K562 (cell line): ENCODE measurements around the gene EMD. TPM values are rescaled to one million over a fixed set of nuclear protein-coding genes. Genes with fewer than 3 reads are reported as not detected.

ENCODE experiments used
- ATAC-seq: fragments of 200-7000 bp; cut with Tn5 transposase; 3 replicates; pipeline ENCODE4 v1.9.1; 2020; ENCODE audit warnings: moderate library complexity
- BruUV-seq: library from RNA; stranded (reverse); fragments of 400-500 nt; replicated peaks from 2 replicates; lab custom pipeline; 2021; lab: Mats Ljungman, UMichigan
- CTCF ChIA-PET: fragments of 300-600 bp; formaldehyde crosslinking; extraction: SDS; loops from one replicate; lab custom pipeline; 2021; ENCODE audit warnings: low intra/inter-chr PET ratio; lab: Yijun Ruan, JAX
- POLR2A ChIA-PET: fragments of 300-600, 350-650 bp; sonication (Branson Sonifier 250); formaldehyde crosslinking; extraction: SDS; loops from one replicate; lab custom pipeline; 2021; ENCODE audit warnings: antibody characterized with exemption, inconsistent platforms; lab: Yijun Ruan, JAX
- DNase-seq, 4 experiments: peaks; one replicate each; pipeline versions ENCODE4 v3.0.0 to v3.0.0-alpha.2; 2011 to 2018; ENCODE audit warnings: low spot score in 3 of 4, mixed read lengths in 3 of 4; ENCODE audit errors: extremely low read depth in 1 of 4
- FAIRE-seq: peaks from 2 replicates; lab custom pipeline; 2011; peaks lifted over from hg19 to GRCh38; lab: Jason Lieb, UNC
- H2AFZ ChIP-seq: 2 replicates; pipeline ENCODE4 v1.6.0; 2011; ENCODE audit warnings: low read depth, low read length, control low read depth, inconsistent platforms
- H3K27ac ChIP-seq: fragments of 200-600 bp; 3 replicates; pipeline ENCODE4 v1.8.0; 2011; ENCODE audit warnings: low read depth, mild to moderate bottlenecking, control low read depth, inconsistent platforms, low read length, moderate library complexity, mixed read lengths; ENCODE audit errors: extremely low read depth
- H3K27me3 ChIP-seq, 2 experiments: fragments of 300-600 bp in 1 of 2; 2 replicates in 1 of 2; 3 replicates in 1 of 2; pipeline versions ENCODE4 v1.6.0 to v1.8.0; 2011; ENCODE audit warnings: inconsistent platforms in 2 of 2, low read length in 2 of 2, mild to moderate bottlenecking in 1 of 2, mixed read lengths in 1 of 2, moderate library complexity in 1 of 2; ENCODE audit not compliant: control insufficient read depth in 2 of 2, insufficient read depth in 2 of 2
- H3K36me3 ChIP-seq: fragments of 300-600 bp; 3 replicates; pipeline ENCODE4 v1.8.0; 2011; ENCODE audit warnings: mild to moderate bottlenecking, low read length, inconsistent platforms; ENCODE audit not compliant: control insufficient read depth, insufficient read depth
- H3K4me1 ChIP-seq, 2 experiments: fragments of 200-600 bp in 1 of 2; replicated peaks in 1 of 2; 2 replicates in 1 of 2; 3 replicates in 1 of 2; pipeline versions ENCODE4 v1.5.1 to v1.8.0; 2011; ENCODE audit warnings: inconsistent platforms in 2 of 2, low read length in 2 of 2, mild to moderate bottlenecking in 1 of 2, mixed read lengths in 1 of 2, moderate library complexity in 1 of 2; ENCODE audit not compliant: control insufficient read depth in 2 of 2, insufficient read depth in 2 of 2
- H3K4me2 ChIP-seq: 2 replicates; pipeline ENCODE4 v1.6.1; 2011; ENCODE audit warnings: low read length, control low read depth, inconsistent platforms, mixed read lengths; ENCODE audit not compliant: insufficient read depth
- H3K4me3 ChIP-seq: fragments of 200-600 bp; sonication (generic), shearing (Covaris generic); 2 replicates; pipeline ENCODE4 v1.5.1; 2016; ENCODE audit warnings: control low read depth, inconsistent platforms
- H3K79me2 ChIP-seq: fragments of 200-600 bp; 3 replicates; pipeline ENCODE4 v1.8.0; 2011; ENCODE audit warnings: low read length, inconsistent platforms; ENCODE audit not compliant: control insufficient read depth, insufficient read depth
- H3K9ac ChIP-seq, 2 experiments: 2 replicates each; pipeline versions ENCODE4 v1.6.0 to v1.6.1; 2011; ENCODE audit warnings: low read depth in 2 of 2, low read length in 2 of 2, control low read depth in 1 of 2, inconsistent platforms in 1 of 2, mild to moderate bottlenecking in 1 of 2, mixed read lengths in 1 of 2; ENCODE audit not compliant: insufficient read depth in 1 of 2
- H3K9me1 ChIP-seq: one replicate; pipeline ENCODE4 v1.6.0; 2011; ENCODE audit warnings: inconsistent platforms, mild to moderate bottlenecking, low read length, moderate library complexity; ENCODE audit not compliant: control insufficient read depth, insufficient read depth
- H3K9me3 ChIP-seq: replicated peaks from 2 replicates; pipeline ENCODE4 v1.5.1; 2011; ENCODE audit warnings: low read depth, low read length, inconsistent platforms; ENCODE audit not compliant: control insufficient read depth, insufficient read depth
- H4K20me1 ChIP-seq: replicated peaks from 2 replicates; pipeline ENCODE4 v1.6.1; 2011; ENCODE audit warnings: low read length, inconsistent platforms, mixed read lengths; ENCODE audit not compliant: control insufficient read depth, insufficient read depth
- AFF1 ChIP-seq, 2 experiments: fragments of 450-650 bp; IDR thresholded peaks; 2 replicates each; pipeline ENCODE4 v1.6.1; 2018; ENCODE audit warnings: mild to moderate bottlenecking in 2 of 2, low read depth in 1 of 2; ENCODE audit not compliant: partially characterized antibody in 2 of 2
- HNRNPH1 ChIP-seq: fragments of 200-400 bp; formaldehyde crosslinking; optimal IDR thresholded peaks from 2 replicates; pipeline ENCODE3; 2017; ENCODE audit warnings: low read depth, mild to moderate bottlenecking, low read length, moderate library complexity
- MAFK ChIP-seq: IDR thresholded peaks from 2 replicates; pipeline ENCODE4 v1.6.1; 2011; ENCODE audit warnings: low read length, improper control_type of control experiment
- POLR2G ChIP-seq: fragments of 200-400 bp; formaldehyde crosslinking; IDR thresholded peaks from 2 replicates; pipeline ENCODE4 v1.6.1; 2017; ENCODE audit warnings: low read depth, mild to moderate bottlenecking, antibody characterized with exemption, low read length, moderate library complexity
- TRIM24 ChIP-seq, 2 experiments: fragments of 450-650 bp; IDR thresholded peaks; 2 replicates each; pipeline ENCODE4 v1.6.1; 2016
- ZNF318 ChIP-seq, 2 experiments: fragments of 450-650 bp; IDR thresholded peaks; 2 replicates each; pipeline ENCODE4 v1.6.1; 2016; ENCODE audit warnings: mild to moderate bottlenecking in 2 of 2, borderline replicate concordance in 1 of 2, low read depth in 1 of 2, moderate library complexity in 1 of 2
- WGBS: fragments of 100-300 bp; shearing (Covaris generic); methylation state at CpG from one replicate; pipeline ENCODE4 v1.1.6; 2016; ENCODE audit warnings: low coverage, mixed read lengths; ENCODE audit not compliant: insufficient coverage; ENCODE audit errors: missing lambda C conversion rate; 5-methylcytosine and 5-hydroxymethylcytosine counted together
- in situ Hi-C: fragments of 300-500 bp; cut with MboI; formaldehyde crosslinking; loops from 4 replicates; pipeline ENCODE4 v1.15.0; 2018; ENCODE audit warnings: inconsistent platforms, mixed read lengths
- intact Hi-C: fragments of 100-400 bp; cut with micrococcal nuclease; formaldehyde crosslinking; loops from 2 replicates; pipeline ENCODE4 v1.14.2; 2022
- polyA plus RNA-seq, 8 experiments: library from polyadenylated mRNA; depleted of rRNA in 4 of 8; stranded (reverse) in 5 of 8; unstranded in 3 of 8; fragments of >200 nt; fragmentation: Nextera tagmentation in 2 of 8; fragmentation: Illumina TruSeq in 1 of 8; extraction: Ambion mirVana in 2 of 8; extraction: Trizol in 1 of 8; gene quantifications; 2 replicates each; pipeline versions ENCODE4 v1.2.1 to v1.2.3, GENCODE V29; 2011 to 2014; ENCODE audit warnings: inconsistent platforms in 1 of 8, missing spikeins in 1 of 8
- total RNA-seq, 7 experiments: library from RNA; depleted of rRNA in 6 of 7; stranded (reverse); fragments of >200 nt in 6 of 7; fragmentation: Illumina TruSeq in 2 of 7; extraction: Trizol in 2 of 7; gene quantifications; 2 replicates each; pipeline versions ENCODE4 v1.2.1 to v1.2.3, GENCODE V29; 2011 to 2021; ENCODE audit warnings: low replicate concordance in 1 of 7

EMD gene
- total and polyA plus RNA-seq, 9 of the 15 experiments (the other 6 are each of a cell fraction or from before 2014, with no cell fraction given) = 2.3 to 206 (median 61.9) TPM

GRCh38 chrX:154354516-154354915, 24.6 kb upstream of the EMD start:
- no peak overlapping the region for H3K9ac ChIP-seq
- DNase-seq = no peak
- no peak overlapping the region for H2AFZ ChIP-seq
- FAIRE-seq = no peak
- no peaks in the 10 kb centered on the region for H3K79me2 ChIP-seq
- H3K9me1 ChIP-seq = no peaks in the 10 kb centered on the region
- H3K36me3 ChIP-seq = peaks cover 100% of the 10 kb centered on the region; the same call in 2 of the 3 replicates
- no peak overlapping the region for H3K4me3 ChIP-seq
- ATAC-seq = no peak
- H3K9me3 ChIP-seq = no peaks in the 10 kb centered on the region
- no peak overlapping the region for H3K4me2 ChIP-seq
- BruUV-seq = no TSS peak
- 100% methylated on average over 3 of the region's 13 CpGs for WGBS
- peaks cover 0 to 38% of the 10 kb centered on the region in 2 experiments; a peak in 1 of 5 replicates for H3K4me1 ChIP-seq
- in situ Hi-C loops = no loop called here
- H3K27me3 ChIP-seq = no peaks in the 10 kb centered on the region
- POLR2A ChIA-PET = no interaction called here
- intact Hi-C loops = no loop called here
- H4K20me1 ChIP-seq = peaks cover 13% of the 10 kb centered on the region
- CTCF ChIA-PET = no interaction called here
- H3K27ac ChIP-seq = no peak overlapping the region
- TF ChIP-seq ZNF318 (IDR thresholded peaks at IDR 0.05; ENCODE audit: borderline replicate concordance in 1 of 2, low read depth in 1 of 2) = no peak
- TF ChIP-seq AFF1 (IDR thresholded peaks at IDR 0.05; ENCODE audit: low read depth in 1 of 2, partially characterized antibody in 2 of 2) = no peak
- no peak for TF ChIP-seq MAFK
- TF ChIP-seq POLR2G = peak; percentile 14; the same call in 1 of the 2 replicates
- TF ChIP-seq TRIM24 (IDR thresholded peaks at IDR 0.05) = no peak
- TF ChIP-seq HNRNPH1 = no peak
